Measurements from ENCODE around the gene LIN9.
A peak's percentile ranks its signal among the peaks of the same experiment; 100 is the strongest.
"Not testable (repeated sequence)": the region's sequence is repeated elsewhere in the genome, so short reads cannot be mapped to it uniquely, and the experiment has no call there.

The LIN9 gene

DNA sequence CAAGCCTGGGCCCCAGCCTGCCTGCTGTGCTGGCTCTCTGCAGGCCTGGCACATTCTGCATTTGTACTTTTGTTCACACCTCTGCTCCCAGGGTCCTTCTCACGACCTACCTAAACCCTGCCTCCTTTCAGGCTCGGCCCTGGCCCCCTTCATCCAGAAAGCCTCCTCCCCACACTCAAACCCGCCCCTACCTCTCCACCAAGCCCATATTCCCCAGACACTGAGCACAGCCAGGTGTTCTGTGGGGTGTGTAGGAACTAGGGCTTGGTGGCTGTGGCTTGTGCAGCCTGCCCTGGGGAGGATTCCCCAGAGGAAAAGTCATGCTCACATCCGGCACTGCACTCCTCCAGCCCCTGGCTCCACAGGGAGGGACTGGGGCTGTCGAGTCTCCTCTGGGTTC is 93.7 kb downstream of the LIN9 start:
- DNase-seq (ENCODE audit: low read depth, low spot score), result no peak

DNA sequence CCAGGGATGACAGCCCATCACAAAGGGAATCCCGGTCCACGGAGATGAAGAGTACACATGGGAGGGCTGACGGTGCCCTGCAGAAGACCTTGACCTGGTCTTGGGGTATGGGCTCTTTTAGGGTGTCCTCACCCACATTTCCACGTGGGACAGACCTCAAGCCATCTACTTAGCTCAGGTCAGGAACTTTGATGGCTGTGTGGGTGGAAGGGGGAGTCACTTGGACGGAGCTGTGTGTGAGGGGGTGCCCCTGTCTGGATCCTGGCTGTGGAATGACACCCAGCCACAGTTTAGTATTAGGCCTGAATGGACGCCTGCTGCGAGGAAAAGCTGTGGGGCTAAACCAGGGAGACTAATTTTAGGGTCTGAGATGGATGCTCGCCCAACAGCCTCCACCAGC is 96.4 kb downstream of the LIN9 start:
- DNase-seq (ENCODE audit: low read depth, low spot score), result no peak

DNA sequence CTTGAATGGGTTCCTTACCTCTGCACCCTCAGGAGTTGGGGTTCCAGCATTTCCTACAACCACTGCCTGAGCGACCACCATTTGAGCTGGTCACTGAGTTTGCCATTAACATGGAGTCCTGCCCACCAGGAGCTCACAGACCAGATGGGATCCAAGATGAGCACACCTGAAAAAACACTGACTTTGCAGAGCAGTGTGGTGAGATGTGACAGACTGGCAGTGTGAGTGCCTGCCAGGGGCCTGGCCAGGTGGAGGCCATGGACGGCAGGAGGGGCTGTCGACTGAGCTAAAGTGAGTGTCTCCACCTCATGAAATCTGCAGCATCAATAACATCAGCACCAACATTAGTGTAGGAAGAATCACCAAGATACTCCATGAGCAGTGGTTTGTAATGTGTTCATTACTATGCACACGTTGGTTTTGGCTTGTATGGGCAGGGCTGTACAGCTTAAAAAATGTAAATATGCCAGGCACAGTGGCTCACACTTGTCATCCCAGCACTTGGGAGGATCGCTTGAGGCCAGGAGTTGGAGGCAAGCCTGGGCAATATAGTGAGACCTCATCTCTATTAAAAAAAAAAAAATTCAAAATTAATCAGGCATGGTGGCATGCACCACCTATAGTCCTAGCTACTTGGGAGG is 97.7 kb downstream of the LIN9 start:
- DNase-seq (ENCODE audit: low read depth, low spot score), result no peak

DNA sequence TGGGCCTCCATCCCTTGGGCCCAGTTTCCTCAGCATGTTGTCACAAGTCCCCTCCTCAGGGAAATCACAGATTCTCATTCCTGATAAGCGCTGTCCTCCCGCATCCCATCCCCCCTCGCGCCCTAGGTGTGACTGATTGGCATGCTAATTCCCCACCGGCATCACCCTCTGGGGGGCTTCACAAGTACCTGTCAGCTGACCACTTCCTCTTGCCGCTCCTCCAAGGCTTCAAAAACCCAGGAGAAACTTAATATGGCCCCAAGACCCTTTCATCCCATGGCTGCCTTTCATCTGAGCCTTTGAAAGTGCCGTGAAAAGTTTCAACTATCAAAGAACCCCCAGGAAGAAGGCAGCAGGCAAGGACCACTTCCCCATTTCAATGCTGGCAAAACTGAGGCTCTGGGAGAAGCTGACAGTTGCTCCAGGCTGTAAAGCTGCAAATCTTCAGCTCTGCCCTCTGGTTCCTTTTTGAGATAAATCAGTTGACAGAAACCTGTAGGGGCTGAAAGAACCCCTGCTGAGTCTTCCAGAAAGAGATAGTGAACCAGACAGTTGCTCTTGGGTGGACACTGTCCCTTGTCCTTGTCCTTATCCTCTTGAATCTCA is 98.3 kb downstream of the LIN9 start:
- no peak for DNase-seq (ENCODE audit: low read depth, low spot score)

DNA sequence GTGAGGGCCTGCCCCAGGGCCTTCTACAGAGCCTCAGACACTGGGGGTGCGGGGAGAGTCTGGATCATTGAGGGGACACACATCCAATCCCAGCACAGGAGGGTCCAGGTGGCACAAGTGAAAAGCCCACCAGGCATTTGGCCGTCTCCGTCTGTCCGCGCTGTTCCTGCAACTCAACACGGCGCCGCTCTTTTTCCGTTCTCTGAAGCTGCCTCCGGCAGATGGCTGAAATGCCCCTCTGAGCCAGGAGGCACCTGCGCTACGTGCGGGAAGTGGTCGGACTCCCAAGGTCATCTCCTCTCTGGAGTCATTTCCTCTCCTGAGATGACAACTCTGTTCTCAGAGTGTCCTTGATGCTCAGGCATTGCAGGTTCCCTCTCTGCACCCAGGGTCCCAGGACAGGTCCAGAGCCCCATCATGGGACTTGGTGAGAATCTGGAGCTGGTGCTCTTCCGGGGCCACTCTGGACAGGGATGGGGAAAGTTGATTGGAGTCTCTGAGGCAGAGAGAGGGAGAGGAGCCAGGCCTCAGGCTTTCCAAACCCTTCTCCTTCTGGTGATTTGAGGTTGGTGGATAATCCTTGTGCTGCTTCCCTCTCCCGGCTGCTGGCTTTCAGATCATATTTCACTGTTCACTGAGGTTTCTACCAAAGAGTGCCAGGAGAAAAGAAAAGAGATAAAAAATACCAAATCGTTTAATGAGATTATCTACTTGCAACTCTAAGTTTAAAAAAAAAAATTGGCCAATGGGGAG is 99.5 kb downstream of the LIN9 start:
- no peak for DNase-seq (ENCODE audit: low read depth, low spot score)

DNA sequence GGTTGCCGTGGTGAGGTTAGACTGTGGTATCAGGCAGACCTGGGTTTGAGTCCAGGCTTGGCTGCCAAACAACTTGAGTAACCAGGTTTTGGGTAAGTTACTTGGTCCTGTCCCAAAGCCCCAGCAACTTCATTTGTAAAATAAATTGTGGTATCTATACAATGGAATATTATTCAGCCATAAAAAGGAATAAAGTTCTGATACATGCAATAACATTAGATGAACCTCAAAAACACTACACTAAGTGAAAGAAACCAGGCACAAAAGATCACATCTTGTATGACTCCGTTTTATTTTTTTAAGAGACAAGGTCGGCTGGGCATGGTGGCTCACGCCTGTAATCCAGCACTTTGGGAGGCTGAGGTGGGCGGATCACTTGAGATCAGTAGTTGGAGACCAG is 101.9 kb downstream of the LIN9 start:
- no peak for DNase-seq (ENCODE audit: low read depth, low spot score)

DNA sequence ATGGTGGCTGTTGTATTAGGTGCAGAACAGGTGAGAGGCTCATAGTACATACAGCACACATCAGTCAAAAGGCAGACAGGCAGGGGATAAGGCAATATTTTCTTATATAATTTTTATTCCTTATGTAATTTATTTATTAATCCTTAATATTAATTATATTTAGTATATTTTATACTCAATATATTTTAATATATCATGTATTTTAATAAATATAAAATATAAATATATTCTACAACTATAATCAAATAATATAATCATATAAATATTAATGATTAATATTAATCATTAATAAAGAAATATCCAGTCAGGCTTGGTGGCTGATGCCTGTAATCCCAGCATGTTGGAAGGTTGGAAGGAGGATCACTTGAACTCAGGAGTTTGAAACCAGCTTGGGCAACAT is 104.8 kb downstream of the LIN9 start:
- no peak for DNase-seq (ENCODE audit: low read depth, low spot score)

DNA sequence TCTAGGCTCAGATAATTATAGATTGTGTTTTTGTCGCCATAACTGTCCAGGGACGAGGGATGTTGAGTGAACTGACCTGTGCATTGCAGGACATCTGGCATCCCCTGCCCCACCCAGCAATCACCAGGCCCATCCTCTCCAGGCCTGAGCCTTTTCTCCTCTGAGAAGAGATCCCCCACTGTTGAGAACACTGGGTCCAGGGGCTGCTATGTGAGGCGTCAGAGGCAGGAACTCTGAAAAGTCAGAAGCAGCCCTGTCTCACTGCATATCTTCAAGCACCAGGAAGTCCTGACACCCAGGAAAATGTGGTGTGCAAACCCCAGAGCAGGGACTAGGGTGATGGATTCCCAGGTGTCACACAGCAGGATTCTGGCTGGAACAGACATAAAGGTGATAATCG is 105.3 kb downstream of the LIN9 start:
- no peak for DNase-seq (ENCODE audit: low read depth, low spot score)

DNA sequence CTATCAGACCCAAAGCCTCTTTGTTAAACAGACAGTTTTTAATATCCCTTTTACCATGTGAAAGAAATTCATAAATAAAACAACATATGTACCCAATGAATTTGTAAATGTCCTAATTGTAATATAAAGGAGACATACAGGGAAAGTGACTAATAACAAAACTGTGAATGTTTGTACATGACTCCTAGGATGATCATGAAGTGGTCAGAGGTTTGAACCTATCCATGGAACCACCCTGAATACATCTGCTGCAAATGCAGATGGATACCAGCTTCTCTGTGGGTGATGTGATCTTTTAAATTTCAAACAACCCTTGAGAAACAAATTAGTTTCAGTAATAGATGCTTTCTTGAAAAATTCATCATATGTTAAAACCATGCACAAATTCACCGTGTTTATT is 105.7 kb downstream of the LIN9 start:
- no peak for DNase-seq (ENCODE audit: low read depth, low spot score)

DNA sequence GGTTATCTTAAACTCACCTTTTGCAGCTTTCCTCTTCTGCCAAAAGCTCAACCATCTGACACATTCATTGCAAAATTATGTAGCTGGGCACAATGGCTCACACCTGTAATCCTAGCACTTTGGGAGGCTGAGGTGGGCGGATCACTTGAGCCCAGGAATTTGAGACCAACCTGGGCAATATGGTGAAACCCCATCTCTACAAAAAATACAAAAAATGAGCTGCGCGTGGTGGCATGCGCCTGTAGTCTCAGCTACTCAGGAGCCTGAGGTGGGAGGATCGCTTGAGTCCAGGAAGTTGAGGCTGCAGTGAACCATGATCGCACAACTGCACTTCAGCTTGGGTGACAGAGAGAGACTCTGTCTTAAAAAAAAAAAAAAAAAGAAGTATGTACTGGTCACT is 106.3 kb downstream of the LIN9 start:
- not testable (repeated sequence) for DNase-seq (ENCODE audit: low read depth, low spot score)

DNA sequence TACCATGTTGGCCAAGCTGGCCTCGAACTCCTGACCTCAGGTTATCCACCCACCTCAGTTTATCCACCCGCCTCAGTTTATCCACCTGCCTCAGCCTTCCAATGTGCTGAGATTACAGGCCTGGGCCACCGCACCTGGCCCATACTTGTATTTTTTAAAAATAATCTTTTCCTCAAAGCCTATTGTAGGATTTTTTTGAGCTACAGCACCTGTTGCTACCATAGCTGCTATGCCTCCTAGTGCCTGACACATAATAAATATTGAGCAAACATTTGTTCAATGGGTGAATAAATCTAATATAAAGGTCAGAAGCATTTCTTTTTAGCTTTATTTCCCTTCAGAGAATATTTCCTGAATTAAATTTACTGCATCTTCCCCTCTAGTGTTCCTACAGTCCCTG is 106.7 kb downstream of the LIN9 start:
- no peak for DNase-seq (ENCODE audit: low read depth, low spot score)

DNA sequence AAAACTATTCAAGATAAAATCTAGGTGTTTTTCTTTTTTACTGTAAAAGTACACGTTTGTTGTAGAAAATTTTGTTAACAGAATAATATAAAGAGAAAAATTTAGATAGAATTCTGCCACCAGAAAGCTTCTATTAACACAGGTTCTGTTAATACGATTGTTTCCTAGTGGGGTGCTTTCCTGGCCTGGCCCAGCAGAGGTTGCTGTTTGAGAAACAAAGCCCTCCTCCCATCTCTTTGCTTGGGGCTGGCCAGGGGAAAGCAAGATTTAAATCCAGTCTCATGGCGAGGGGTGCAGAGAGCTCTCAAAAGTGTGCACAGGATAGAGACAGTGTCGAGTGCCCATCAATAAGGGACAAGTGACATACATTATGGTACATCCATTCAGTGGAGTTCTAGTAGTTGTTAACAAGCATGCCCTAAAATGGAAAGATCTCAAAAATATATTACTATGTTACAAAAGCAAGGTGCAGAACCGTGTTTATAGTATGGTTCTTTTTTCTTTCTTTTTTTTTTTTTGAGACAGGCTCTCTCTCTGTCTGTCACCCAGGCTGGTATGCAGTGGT is 107.9 kb downstream of the LIN9 start:
- no peak for DNase-seq (ENCODE audit: low read depth, low spot score)

DNA sequence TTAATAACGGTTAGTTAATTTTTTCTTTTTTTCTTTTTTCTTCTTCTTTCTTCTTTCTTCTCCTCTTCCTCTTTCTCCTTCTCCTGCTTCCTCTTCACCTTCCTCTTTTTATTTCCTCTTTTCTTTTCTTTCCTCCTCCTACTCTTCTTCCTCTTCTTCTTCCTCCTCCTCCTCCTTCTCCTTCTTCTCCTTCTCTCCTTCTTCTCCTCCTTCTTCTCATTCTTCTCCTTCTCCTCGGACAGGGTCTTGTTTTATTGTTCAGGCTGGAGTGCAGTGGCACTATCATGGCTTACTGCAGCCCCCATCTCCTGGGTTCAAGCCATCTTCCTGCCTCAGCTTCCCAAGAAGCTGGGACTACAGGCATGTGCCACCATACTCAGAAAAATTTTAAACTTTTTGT is 109.0 kb downstream of the LIN9 start:
- no peak for DNase-seq (ENCODE audit: low read depth, low spot score)

DNA sequence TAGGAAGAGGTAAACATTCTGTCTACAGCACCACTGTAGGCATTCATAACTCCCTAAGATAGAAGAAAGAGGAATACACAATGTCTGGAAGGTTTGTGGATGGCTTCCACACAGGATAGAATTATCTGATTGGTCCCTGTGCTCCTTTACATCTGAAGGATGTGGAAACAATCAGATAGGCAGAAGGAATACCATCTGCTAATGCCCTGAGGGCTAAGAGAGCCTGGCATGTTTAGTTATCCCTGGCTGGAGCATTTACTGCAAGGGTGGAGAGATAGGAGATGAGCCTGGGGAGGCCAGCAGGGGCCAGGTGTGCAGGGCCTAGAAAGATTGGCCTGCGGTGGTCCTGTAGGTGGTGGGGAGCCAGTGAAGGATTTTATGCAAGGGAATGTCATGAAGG is 113.8 kb downstream of the LIN9 start:
- no peak for DNase-seq (ENCODE audit: low read depth, low spot score)

DNA sequence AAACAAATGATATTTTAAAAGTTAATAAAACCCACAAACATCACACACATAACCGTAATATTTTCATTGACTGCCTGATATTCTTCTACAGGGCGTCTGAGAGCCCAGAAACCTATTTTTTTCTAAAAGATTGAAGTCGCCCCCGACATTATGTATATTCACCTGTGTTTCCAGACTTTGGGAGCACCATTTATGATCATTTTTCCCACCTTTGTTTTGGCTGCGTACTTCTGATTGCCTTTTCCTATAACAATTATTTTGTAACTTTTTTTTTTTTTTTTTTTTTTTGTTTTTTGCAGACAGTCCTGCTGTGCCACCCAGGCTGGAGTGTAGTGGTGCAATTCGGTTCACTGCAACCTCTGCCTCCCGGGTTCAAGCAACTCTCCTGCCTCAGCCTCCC is 121.6 kb downstream of the LIN9 start:
- DNase-seq (ENCODE audit: low read depth, low spot score), result no peak

DNA sequence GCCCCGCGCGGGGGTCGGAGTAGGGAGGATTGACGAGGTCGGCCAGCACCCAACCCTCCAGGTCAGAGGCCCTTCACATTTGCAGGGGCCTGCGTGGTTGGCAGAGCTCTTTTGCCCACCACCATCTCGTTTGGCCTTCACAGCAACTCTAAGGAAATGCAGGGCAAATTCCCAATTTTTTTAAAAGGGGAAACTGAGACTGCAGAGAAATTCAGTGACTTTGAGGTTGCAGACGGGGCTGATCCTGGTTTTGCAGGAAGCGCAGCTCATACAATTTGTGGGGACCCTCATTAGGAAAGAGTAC is 122.0 kb downstream of the LIN9 start:
- no peak for DNase-seq (ENCODE audit: low read depth, low spot score)

DNA sequence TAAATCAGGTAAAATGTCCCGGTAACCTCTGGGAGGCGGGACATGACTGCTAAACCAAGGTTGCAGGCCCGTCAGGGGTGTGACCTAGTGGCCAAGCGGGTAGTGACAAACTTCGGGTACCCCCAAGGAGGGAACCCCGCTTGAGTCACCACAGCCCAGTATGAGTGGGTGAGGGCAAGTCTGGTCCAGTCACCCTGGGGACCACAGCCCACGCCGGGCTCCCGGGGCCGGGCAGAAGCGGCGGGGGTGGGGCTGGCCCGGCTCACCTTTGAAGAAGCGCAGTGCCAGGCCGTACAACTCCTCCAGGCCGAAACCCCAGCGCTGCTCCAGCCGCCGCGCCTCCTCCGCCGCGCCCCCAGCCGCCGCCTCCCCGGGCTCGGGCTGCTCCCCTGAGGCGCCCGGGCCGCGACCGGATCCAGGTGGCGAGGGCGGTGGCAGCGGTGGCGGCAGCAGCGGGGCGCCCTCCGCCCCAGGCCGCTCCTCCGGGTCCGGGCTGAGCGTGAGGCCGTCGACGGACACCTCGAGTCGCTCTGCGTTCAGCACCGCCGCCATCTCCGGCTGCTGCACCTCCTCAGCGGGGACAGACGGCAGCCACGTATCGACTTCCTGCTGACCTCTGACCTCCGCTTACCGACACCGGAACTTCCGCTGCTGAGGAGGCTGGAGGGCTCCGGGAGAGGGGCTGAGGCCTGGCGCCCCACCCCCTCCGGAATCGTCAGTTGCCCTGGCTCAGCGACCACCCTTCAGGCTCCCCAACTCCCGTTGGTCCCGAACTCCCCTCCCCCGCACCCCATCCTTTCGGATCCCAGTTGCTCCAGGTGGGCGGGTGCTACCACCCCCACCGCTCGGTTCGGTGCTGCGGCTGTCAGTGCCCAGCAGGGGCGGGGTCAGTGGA is 122.6 kb downstream of the LIN9 start, which contains the start of gene ACBD3:
ACBD3 (minus strand) TSS at position 618 of the 895 bp plus-strand sequence; CDS start at position 552, 66 bp downstream.
- DNase-seq (ENCODE audit: low read depth, low spot score), result peak; percentile 74

DNA sequence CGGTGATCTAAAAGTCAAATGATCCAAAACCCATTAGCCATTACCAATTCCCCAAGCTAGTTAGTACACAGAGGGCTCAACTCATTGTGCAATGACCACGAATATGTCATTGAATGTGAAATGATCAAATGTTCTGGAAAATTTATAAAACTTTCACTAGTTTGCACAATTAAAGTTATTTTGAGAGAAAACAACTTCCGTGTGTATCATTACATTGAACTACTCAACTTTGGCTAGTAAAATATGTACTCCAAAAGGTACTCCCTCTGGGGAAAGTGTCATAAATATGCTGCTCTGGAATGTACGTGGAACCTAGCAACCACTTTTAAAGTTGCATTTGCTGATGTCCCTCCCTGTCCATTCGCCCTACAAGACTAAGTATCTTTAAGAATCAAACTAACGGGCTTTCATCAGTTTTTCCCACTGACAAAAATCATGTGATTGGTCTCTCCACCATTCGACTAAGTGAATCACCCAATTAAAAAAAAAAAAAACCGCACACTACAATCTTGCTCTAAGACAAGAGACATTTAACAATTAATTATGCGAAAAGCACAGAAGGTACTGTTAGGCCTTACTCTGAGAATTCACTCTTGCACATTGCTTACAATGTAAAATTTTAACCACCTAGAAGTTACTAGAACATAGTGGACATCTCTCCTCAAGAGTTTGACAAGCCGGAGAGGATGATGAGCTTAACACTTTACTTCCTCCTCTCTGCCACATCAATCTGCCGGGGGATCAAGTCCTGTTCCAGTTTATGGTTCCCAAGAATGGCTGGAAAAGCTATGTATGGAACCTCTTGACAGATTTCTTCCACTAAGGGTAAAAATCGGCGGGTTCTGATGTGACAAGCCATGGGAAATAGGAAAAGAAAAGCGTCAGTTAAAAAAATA is 123.6 kb downstream of the LIN9 start:
- no peak for DNase-seq (ENCODE audit: low read depth, low spot score)

DNA sequence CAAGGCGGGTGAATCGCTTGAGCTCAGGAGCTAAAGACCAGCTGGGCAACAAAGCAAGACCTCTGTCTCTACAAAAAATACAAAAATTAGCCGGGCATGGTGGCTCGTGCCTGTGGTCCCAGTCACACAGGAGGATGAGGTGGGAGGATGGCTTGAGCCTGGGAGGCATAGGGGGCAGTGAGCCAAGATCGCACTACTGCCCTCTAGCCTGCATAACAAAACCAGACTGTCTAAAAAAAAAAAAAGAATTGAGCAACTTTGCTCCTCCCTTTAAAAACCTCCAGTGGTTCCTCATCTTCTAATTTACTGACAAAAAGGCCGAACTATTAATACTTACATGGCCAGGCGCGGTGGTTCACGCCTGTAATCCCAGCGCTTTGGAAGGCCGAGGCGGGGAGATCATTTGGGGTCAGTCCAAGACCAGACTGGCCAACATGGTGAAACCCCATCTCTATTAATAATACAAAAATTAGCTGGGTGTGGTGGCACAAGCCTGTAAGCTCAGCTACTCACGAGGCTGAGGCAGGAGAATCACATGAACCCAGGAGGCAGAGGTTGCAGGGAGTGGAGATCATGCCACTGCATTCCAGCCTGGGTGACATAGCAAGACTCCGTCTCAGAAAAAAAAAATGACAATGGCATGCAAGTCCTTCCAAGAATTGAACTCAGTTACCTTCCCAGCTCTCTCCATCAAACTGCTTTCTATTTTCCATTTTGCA is 126.8 kb downstream of the LIN9 start:
- DNase-seq (ENCODE audit: low read depth, low spot score), result no peak

Data from iPS DF 19.7 (cell line).